Medulla oblongata (tissue), 1 donor: ENCODE data around the gene TEX10.
"Not testable (repeated sequence)": the region's sequence is repeated elsewhere in the genome, so short reads cannot be mapped to it uniquely, and the experiment has no call there.

Experiments
- DNase-seq: peaks from one replicate; pipeline ENCODE4 v3.0.0-alpha.2; 2015; ENCODE audit errors: extremely low spot score

Gene TEX10

DNA sequence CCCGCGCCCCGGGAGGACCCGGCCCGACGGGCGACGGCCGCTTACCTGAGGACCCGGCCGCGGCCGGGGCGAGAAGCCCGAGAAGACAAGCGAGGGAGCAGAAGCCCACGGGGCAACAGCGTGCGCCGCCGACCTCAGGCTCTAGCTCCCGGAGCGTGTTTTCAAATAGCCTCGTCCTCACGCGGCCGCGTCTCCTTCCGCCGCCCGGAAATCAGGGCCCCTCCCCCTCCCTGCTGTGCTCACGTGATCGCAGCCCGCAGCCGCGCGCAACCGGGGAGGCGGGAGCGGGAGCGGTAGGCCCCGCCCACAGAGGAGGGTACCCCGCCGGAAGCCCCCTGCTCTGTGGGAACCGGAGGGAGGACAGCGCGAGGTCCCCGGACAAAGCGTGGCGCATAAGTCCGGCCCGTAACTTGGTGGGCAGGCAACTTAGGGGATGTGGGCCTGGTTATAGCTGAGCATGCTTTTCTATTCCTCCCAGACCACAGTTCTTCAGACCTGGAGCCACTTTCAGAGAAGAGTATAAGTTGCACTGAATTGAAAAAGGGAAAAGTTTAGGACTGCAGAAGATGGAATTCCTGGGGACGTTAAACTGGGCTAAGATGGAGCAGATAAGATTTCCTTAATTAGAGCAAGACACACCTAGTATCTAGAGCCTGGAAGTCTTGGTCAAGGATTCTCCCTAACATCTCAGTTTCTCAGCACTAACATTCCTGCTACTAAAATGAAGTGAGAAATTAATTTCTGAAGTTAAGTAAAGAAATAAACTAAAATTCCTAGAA is at the start of gene TEX10:
Gene TEX10, minus strand, starts transcription at position 216 of the 779 bp plus-strand sequence. CDS start 3,579 bp downstream, outside the sequence.
- DNase-seq = peak; percentile 89

- no peak for DNase-seq
Observed at GRCh38 chr9:100401042-100401441, 48.3 kb upstream of the TEX10 start.

DNA sequence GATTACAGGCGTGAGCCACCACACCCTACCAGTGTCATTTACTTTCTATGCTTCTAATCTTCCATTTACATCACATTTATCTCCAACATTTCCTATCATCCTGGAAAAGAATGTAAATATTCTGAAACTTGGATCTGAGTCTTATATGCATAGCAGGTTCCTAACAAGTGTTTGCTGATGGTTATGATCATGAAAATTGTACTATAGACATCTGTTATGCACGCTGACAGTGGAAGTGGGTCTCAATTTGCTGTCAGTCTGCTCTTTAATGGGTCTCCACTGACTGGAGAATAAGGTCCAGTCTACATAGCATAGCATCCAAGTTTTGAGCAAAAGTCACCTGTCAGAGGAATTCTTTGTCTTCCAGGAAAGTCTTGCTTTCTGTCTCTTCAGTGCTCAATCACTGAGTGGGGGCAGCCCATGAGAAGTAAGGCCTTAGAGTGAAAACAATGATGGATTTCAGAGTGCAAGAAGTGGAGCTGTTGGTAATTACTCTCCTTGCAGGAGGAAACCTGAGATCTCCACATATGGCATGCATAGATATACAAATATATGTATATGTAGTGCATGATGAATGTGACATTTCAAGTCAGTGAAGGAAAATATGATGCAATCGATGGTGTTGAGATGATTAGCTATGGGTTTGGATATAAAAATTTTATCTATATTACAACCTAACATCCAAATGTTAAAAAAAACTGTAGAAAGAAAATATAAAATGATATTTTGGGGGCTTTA is 45.0 kb upstream of the TEX10 start:
- DNase-seq = no peak

- DNase-seq = no peak
Observed at GRCh38 chr9:100396769-100397168, 44.0 kb upstream of the TEX10 start.

GRCh38 chr9:100394816-100395215 is 42.1 kb upstream of the TEX10 start:
- no peak for DNase-seq

GRCh38 chr9:100394032-100394695 is 41.4 kb upstream of the TEX10 start:
- no peak for DNase-seq

GRCh38 chr9:100392989-100393388 is 40.2 kb upstream of the TEX10 start:
- not testable (repeated sequence) for DNase-seq

DNA sequence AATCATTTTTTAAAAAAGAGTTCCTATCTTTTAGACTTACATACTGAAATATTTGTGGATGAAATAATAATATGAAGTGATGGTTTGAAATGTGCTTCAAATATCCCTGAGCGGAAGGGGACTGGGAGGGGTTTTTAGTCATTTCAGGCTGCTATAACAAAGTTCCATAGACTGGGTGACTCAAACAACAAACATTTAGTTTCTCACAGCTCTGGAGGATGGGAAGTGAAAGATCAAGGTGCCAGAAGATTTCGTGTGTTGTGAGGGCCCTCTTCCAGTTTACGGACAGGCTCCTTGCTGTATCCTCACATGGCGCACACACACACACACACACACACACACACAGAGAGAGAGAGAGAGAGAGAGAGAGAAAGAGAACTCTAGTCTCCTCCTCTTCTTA is 27.1 kb upstream of the TEX10 start:
- no peak for DNase-seq

- DNase-seq = no peak
Observed at GRCh38 chr9:100377015-100377414, 24.3 kb upstream of the TEX10 start.

- no peak for DNase-seq
Observed at GRCh38 chr9:100375658-100376057, 22.9 kb upstream of the TEX10 start.

DNA sequence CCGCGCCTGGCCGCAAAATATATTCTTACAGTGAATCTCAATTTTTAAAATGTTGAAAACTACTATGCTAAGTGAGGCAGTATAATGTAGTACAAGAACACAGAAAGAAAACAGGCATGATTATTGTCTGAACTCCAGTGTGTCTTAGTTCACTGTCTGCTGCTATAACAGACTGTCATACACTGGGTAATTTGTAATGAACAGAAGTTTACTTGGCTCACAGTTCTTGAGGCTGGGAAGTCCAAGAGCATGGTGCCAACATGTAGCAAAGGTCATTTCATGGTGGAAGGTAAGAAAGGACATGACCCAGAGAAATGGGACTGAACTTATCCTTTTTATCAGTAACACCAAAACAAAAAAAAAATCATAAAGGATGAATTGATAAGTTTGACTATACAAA is 19.9 kb upstream of the TEX10 start:
- DNase-seq = no peak

DNA sequence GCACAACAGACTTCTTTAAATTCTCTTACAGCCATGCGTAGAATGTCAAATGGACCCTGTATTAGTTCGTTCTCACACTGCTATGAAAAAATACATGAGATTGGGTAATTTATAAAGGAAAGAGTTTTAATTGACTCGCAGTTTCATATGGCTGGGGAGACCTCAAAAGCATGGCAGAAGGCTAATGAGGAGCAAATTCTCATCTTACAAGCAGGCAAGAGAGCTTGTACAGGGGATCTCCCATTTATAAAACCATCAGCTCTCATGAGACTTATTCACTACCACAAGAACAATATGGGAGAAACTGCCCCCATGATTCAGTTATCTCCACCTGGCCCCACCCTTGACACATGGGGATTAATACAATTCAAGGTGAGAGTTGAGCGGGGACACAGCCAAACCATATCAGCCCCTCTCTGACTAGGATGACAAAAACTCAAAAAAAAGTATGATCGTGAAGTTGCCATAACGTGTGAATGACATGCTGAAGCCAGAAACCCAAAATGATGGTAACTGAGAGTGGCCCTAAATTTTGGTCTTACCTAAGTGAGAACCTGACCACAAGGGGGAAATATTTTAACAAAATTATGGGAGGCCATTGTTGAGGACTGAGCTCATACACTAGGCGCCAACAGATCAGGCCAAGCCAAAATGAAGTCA is 17.5 kb upstream of the TEX10 start:
- DNase-seq = no peak

DNA sequence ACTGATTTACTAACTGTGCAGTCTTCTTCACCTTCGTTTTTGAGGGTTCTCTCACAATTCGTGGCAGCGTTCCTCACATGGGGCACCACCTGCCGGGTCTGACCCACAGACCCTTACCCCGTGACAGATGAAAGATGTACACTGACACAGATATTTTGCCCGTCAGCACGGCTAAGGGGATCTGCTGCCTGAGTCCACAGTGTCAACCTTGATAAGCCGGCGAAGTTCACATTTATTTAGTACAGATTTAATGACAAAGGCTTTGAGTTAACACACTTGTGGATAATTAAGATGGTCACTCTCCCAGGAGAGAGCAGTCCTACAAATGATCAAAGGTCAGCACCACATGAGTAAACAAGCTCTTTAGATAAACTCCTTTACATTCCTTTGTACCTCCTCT is 15.9 kb upstream of the TEX10 start:
- DNase-seq = no peak

DNA sequence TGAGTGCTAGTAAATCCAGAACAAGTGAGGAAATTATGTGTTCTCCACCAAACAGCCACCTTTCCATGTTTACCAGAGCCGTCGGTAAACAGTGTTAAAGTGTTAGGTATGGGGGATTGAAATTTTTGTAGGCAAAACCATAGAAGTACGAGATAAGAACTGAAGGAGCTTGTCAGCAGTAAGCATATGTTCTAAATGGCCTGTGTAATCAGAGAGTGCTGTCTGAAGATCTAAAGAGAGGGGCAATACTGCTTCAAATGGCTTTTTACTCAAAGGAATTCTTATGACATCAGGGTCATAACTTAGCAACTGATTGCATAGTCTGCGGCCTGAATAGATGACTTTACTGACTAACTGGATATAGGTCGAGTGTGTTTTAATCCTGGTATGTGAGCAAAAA is 13.4 kb upstream of the TEX10 start:
- DNase-seq = no peak

DNA sequence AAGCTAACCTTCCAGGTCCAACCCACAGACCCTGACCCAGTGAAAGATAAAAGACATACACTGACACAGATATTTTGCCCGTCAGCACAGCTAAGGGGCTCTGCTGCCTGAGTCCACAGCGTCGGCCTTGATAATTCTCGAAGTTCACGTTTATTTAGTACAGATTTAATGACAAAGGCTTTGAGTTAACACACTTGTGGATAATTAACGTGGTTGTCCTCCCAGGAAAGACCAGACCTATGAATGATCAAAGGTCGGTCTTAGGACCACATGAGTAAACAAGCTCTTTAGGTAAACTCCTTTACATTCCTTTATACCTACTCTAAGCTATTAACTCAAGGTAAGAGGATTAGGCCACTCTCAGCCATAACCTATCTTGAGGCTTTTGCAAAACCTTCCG is 11.3 kb upstream of the TEX10 start:
- no peak for DNase-seq

DNA sequence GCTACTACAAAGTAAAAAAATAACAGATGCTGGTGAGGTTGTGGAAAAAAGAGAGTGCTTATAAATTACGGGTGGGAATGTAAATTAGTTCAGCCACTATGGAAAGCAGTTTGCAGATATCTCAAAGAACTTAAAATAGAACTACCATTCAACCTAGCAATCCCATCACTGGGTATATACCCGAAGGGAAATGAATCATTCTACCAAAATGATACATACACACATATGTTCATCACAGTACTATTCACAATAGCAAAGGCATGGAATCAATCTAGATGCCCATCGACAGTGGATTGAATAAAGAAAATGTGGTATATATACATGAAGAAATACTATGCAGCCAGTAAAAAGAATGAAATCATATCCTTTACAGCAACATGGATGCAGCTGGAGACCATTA is 6.3 kb upstream of the TEX10 start:
- no peak for DNase-seq

- no peak for DNase-seq
Observed at GRCh38 chr9:100357501-100357900, 4.8 kb upstream of the TEX10 start.

DNA sequence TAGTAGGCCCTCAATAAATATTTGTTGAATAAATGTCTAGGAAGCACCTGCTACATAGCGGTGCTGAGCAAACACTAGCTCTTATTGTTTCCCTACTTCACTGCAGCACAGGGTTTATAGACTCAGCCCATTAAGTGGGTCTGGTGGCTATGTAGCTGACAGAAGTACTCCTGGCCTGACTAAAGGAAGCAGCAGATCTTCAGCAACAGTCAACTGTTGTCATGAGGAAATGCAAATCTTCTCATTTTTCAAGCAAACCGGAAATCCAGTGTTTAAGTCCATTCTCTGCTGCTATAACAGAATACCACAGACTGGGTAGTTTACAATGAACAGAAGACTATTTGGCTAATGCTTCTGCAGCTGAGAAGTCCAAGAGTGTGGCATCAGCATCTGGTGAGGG is 2.8 kb upstream of the TEX10 start:
- DNase-seq = no peak

DNA sequence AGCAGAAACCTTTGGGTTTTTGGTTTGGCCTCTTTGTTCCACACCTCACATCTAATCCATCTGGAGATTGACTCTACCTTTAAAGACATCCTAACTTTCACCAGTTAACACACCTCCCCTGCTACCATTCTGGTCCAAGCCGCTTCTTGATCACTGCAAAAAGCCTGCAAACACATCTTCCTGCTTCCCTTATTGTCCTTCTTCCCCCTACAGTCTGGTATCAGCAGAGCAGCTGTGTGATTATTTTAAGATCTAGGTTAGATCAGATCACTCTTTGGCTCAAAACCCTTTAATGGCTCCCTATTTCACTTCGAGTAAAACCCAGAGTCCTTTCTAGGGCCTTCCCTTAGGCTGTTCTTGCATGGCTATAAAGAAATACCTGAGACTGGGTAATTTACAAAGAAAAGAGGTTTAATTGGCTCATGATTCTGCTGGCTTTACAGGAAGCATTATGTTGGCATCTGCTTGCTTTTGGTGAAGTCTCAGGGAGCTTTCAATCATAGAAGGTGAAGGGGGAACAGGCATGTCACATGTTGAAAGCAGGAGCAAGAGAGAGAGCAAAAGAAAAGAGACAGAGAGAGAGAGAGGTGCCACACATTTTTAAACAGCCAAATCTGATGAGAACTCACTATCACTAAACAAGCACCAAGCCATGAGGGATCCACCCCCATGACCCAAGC is 1.5 kb upstream of the TEX10 start:
- DNase-seq = no peak

- peak; percentile 22 for DNase-seq
Observed at GRCh38 chr9:100352201-100352726, 478 bp downstream of the TEX10 start.

DNA sequence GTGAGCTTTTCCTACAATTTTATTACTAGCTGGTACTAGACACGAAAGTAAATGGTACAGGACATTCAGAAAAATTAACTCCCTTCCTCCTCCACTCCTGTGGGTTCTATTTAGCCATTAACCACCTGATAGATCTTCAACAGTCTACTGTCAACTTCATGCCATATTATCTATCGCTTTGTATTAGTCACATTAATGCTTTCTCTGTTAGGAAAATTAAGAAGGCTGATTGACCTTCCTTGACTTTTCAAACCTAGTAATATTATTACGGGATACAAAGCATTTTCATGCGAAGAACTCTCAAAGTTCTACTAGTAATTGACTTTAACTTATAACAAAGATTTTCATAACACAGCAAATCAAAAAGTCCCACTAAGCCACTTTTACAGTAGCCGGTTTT is 1.2 kb downstream of the TEX10 start:
- no peak for DNase-seq
